WTC11 (cell line): ENCODE data around the gene SYNRG. TPM values are rescaled to one million over a fixed set of nuclear protein-coding genes. Genes with fewer than 3 reads are reported as not detected.

Experiments
- ATAC-seq: fragments of 200-7000 bp; cut with Tn5 transposase; 2 replicates; pipeline ENCODE4 v1.10.0; 2021; ENCODE audit warnings: mild to moderate bottlenecking, moderate library complexity
- CTCF ChIA-PET: fragments of 300-600 bp; sonication (Branson Sonifier 250); formaldehyde crosslinking; loops from one replicate; lab custom pipeline; 2021; ENCODE audit warnings: antibody characterized with exemption; lab: Charles Lee
- POLR2A ChIA-PET: fragments of 350-600 bp; sonication (Branson Sonifier 250); formaldehyde crosslinking; loops from one replicate; lab custom pipeline; 2021; ENCODE audit warnings: antibody characterized with exemption; lab: Charles Lee
- DNase-seq: peaks from one replicate; pipeline ENCODE4 v3.0.0; 2021; ENCODE audit warnings: low spot score
- H3K27ac Mint-ChIP-seq: 2 replicates; pipeline ENCODE4 v1.8.0; 2021; ENCODE audit warnings: mixed read lengths
- H3K27me3 Mint-ChIP-seq: 2 replicates; pipeline ENCODE4 v1.8.0; 2021; ENCODE audit warnings: low read depth, mild to moderate bottlenecking, moderate library complexity, mixed read lengths
- H3K36me3 Mint-ChIP-seq: 2 replicates; pipeline ENCODE4 v1.8.0; 2021; ENCODE audit warnings: mixed read lengths
- H3K4me1 Mint-ChIP-seq: 2 replicates; pipeline ENCODE4 v1.8.0; 2022; ENCODE audit warnings: mixed read lengths
- H3K4me3 Mint-ChIP-seq: 2 replicates; pipeline ENCODE4 v1.8.0; 2021; ENCODE audit warnings: mild to moderate bottlenecking, moderate library complexity, mixed read lengths
- H3K9me3 Mint-ChIP-seq: 2 replicates; pipeline ENCODE4 v1.8.0; 2021; ENCODE audit warnings: mixed read lengths
- FOXK1 ChIP-seq: sonication (generic); formaldehyde crosslinking; IDR thresholded peaks from 2 replicates; pipeline ENCODE4 v1.8.0; 2022; ENCODE audit warnings: mild to moderate bottlenecking, moderate library complexity, missing genetic modification reagents
- HMGA2 ChIP-seq: fragments of 250-450 bp; sonication (Bioruptor Pico); IDR thresholded peaks from 2 replicates; pipeline ENCODE4 v1.4.0; 2021; ENCODE audit warnings: mild to moderate bottlenecking, moderate library complexity
- NFYB ChIP-seq: sonication (generic); formaldehyde crosslinking; conservative IDR thresholded peaks from 2 replicates; pipeline ENCODE4 v1.8.0; 2022; ENCODE audit warnings: low read depth, missing genetic modification reagents
- RELA ChIP-seq: sonication (generic); formaldehyde crosslinking; IDR thresholded peaks from 2 replicates; pipeline ENCODE4 v1.8.1; 2022; ENCODE audit warnings: missing genetic modification reagents, mild to moderate bottlenecking, borderline replicate concordance
- SMAD3 ChIP-seq: sonication (generic); formaldehyde crosslinking; IDR thresholded peaks from 2 replicates; pipeline ENCODE4 v1.8.0; 2022; ENCODE audit warnings: missing genetic modification reagents, mild to moderate bottlenecking, borderline replicate concordance
- TCF7 ChIP-seq: sonication (generic); formaldehyde crosslinking; IDR thresholded peaks from 2 replicates; pipeline ENCODE4 v1.8.0; 2022; ENCODE audit warnings: mild to moderate bottlenecking, low read depth, missing genetic modification reagents, moderate library complexity
- ZNF121 ChIP-seq: sonication (generic); formaldehyde crosslinking; IDR thresholded peaks from 2 replicates; pipeline ENCODE4 v1.8.0; 2023; ENCODE audit warnings: missing genetic modification reagents
- total RNA-seq: library from RNA; stranded (reverse); gene quantifications from 3 replicates; pipeline ENCODE4 v1.2.3, GENCODE V29; 2021
- TF ChIP-seq, protein P1 (sequence below): sonication (generic); formaldehyde crosslinking; IDR thresholded peaks from 2 replicates; pipeline ENCODE4 v1.8.0; 2023; ENCODE audit warnings: missing genetic modification reagents
- TF ChIP-seq, protein P2 (sequence below): sonication (generic); formaldehyde crosslinking; IDR thresholded peaks from 2 replicates; pipeline ENCODE4 v1.8.1; 2023; ENCODE audit warnings: mild to moderate bottlenecking, moderate library complexity, missing genetic modification reagents
- TF ChIP-seq, protein P3 (sequence below): sonication (generic); formaldehyde crosslinking; IDR thresholded peaks from 2 replicates; pipeline ENCODE4 v1.8.0; 2023; ENCODE audit warnings: missing genetic modification reagents, mild to moderate bottlenecking, borderline replicate concordance
- TF ChIP-seq, protein P4 (sequence below): sonication (generic); formaldehyde crosslinking; IDR thresholded peaks from 2 replicates; pipeline ENCODE4 v1.8.1; 2022; ENCODE audit warnings: low read depth, missing genetic modification reagents, borderline replicate concordance
- TF ChIP-seq, protein P5 (sequence below): sonication (generic); formaldehyde crosslinking; IDR thresholded peaks from 2 replicates; pipeline ENCODE4 v1.8.0; 2022; ENCODE audit warnings: mild to moderate bottlenecking, missing genetic modification reagents

The SYNRG gene
- total RNA-seq, 1 experiment from 2014 or later = 31.3 TPM

DNA sequence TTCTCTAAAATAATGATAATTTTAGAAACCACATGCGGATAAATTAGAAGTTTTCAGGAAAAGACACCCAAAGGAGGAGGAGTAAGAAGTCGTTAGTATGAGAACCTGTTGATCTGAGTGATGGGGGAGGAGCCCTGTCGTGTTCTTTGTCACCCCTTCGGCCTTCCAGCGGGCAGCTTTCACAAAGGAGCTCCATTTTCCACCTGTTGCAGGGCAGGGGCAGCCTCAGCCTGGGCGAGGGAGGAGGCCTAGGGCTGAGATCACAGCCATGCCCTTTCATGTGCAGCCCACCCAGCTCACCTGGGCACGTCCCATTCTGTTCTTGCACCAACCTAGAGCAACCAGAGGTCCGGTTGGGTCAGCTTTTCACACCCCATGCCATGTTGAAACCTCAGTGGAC lies 114.2 kb downstream of the SYNRG start:
- peaks cover 41% of the 10 kb centered on the region for H3K4me1 Mint-ChIP-seq
- H3K4me3 Mint-ChIP-seq = no peak overlapping the region
- ATAC-seq = peak; percentile 36
- TF ChIP-seq HMGA2 (CRISPR knock-in tag) = no peak
- TF ChIP-seq, protein P1, sequence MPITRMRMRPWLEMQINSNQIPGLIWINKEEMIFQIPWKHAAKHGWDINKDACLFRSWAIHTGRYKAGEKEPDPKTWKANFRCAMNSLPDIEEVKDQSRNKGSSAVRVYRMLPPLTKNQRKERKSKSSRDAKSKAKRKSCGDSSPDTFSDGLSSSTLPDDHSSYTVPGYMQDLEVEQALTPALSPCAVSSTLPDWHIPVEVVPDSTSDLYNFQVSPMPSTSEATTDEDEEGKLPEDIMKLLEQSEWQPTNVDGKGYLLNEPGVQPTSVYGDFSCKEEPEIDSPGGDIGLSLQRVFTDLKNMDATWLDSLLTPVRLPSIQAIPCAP (CRISPR knock-in tag) = no peak
- TF ChIP-seq TCF7 (CRISPR knock-in tag) = no peak
- TF ChIP-seq, protein P2, sequence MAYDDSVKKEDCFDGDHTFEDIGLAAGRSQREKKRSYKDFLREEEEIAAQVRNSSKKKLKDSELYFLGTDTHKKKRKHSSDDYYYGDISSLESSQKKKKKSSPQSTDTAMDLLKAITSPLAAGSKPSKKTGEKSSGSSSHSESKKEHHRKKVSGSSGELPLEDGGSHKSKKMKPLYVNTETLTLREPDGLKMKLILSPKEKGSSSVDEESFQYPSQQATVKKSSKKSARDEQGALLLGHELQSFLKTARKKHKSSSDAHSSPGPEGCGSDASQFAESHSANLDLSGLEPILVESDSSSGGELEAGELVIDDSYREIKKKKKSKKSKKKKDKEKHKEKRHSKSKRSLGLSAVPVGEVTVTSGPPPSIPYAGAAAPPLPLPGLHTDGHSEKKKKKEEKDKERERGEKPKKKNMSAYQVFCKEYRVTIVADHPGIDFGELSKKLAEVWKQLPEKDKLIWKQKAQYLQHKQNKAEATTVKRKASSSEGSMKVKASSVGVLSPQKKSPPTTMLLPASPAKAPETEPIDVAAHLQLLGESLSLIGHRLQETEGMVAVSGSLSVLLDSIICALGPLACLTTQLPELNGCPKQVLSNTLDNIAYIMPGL (CRISPR knock-in tag) = no peak
- TF ChIP-seq, protein P3, sequence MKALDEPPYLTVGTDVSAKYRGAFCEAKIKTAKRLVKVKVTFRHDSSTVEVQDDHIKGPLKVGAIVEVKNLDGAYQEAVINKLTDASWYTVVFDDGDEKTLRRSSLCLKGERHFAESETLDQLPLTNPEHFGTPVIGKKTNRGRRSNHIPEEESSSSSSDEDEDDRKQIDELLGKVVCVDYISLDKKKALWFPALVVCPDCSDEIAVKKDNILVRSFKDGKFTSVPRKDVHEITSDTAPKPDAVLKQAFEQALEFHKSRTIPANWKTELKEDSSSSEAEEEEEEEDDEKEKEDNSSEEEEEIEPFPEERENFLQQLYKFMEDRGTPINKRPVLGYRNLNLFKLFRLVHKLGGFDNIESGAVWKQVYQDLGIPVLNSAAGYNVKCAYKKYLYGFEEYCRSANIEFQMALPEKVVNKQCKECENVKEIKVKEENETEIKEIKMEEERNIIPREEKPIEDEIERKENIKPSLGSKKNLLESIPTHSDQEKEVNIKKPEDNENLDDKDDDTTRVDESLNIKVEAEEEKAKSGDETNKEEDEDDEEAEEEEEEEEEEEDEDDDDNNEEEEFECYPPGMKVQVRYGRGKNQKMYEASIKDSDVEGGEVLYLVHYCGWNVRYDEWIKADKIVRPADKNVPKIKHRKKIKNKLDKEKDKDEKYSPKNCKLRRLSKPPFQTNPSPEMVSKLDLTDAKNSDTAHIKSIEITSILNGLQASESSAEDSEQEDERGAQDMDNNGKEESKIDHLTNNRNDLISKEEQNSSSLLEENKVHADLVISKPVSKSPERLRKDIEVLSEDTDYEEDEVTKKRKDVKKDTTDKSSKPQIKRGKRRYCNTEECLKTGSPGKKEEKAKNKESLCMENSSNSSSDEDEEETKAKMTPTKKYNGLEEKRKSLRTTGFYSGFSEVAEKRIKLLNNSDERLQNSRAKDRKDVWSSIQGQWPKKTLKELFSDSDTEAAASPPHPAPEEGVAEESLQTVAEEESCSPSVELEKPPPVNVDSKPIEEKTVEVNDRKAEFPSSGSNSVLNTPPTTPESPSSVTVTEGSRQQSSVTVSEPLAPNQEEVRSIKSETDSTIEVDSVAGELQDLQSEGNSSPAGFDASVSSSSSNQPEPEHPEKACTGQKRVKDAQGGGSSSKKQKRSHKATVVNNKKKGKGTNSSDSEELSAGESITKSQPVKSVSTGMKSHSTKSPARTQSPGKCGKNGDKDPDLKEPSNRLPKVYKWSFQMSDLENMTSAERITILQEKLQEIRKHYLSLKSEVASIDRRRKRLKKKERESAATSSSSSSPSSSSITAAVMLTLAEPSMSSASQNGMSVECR (CRISPR knock-in tag) = no peak
- no peak for TF ChIP-seq NFYB (CRISPR knock-in tag)
- TF ChIP-seq RELA = no peak
- TF ChIP-seq FOXK1 (CRISPR knock-in tag) = no peak
- TF ChIP-seq, protein P4, sequence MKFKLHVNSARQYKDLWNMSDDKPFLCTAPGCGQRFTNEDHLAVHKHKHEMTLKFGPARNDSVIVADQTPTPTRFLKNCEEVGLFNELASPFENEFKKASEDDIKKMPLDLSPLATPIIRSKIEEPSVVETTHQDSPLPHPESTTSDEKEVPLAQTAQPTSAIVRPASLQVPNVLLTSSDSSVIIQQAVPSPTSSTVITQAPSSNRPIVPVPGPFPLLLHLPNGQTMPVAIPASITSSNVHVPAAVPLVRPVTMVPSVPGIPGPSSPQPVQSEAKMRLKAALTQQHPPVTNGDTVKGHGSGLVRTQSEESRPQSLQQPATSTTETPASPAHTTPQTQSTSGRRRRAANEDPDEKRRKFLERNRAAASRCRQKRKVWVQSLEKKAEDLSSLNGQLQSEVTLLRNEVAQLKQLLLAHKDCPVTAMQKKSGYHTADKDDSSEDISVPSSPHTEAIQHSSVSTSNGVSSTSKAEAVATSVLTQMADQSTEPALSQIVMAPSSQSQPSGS (CRISPR knock-in tag) = no peak
- TF ChIP-seq, all 79 proteins: peak for 0
- no peaks in the 10 kb centered on the region for H3K9me3 Mint-ChIP-seq
- peaks cover 6% of the 10 kb centered on the region; the same call in 1 of the 2 replicates for H3K36me3 Mint-ChIP-seq
- H3K27me3 Mint-ChIP-seq = no peaks in the 10 kb centered on the region
- DNase-seq = peak; percentile 34
- POLR2A ChIA-PET = interaction anchor here (0.6 kb wide), 1 partner anchor 953 kb away, joined by 3 read pairs; no protein-coding TSS in a partner anchor
- peak overlapping the region; percentile 42 for H3K27ac Mint-ChIP-seq
- CTCF ChIA-PET = interaction anchor here (0.9 to 2.0 kb wide), 7 partner anchors 9 to 122 kb away, joined by 3 to 19 read pairs (median 5); no protein-coding TSS in a partner anchor

DNA sequence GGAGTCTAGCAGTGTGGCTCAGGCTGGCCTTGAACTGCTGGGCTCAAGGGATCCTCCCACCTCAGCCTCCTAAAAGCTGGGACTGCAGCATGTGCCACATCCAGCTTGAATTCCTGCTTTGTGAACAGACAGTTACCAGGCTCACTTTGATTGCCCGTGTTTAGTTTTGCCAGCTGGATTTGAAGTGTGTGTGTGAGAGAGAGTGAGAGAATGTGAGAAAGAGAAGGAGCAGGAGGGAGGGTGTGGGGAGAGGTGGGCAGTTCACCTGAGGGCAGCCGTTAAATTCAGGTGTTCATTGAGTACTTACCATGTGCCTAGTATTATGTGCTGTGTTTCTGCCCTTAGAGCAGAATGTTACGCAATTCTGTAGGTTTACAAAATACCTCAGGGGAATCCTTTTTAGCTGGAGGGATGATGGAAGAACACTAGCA lies 114.8 kb downstream of the SYNRG start:
- ATAC-seq (no peak), DNase-seq (no peak)
- TF ChIP-seq ZNF121 (CRISPR knock-in tag) (peak; percentile 10; the same call in 1 of the 2 replicates), SMAD3 (CRISPR knock-in tag) (no peak)
- TF ChIP-seq, protein P5, sequence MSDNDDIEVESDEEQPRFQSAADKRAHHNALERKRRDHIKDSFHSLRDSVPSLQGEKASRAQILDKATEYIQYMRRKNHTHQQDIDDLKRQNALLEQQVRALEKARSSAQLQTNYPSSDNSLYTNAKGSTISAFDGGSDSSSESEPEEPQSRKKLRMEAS (CRISPR knock-in tag) = no peak
- no peaks in the 10 kb centered on the region for H3K27me3 Mint-ChIP-seq
- ChIA-PET POLR2A (no interaction called here), CTCF (interaction anchor here (0.9 to 2.0 kb wide), 7 partner anchors 10 to 122 kb away, joined by 3 to 19 read pairs (median 5); no protein-coding TSS in a partner anchor)
- peaks cover 41% of the 10 kb centered on the region for H3K4me1 Mint-ChIP-seq
- H3K4me3 Mint-ChIP-seq = no peak overlapping the region
- peak overlapping the region; percentile 20 for H3K27ac Mint-ChIP-seq
- H3K9me3 Mint-ChIP-seq = no peaks in the 10 kb centered on the region
- peaks cover 6% of the 10 kb centered on the region; the same call in 1 of the 2 replicates for H3K36me3 Mint-ChIP-seq
